ENCODE results near the gene RNF212. TPM values are rescaled to one million over a fixed set of nuclear protein-coding genes. Genes with fewer than 3 reads are reported as not detected.

Gene RNF212
- total RNA-seq, 1 experiment from 2014 or later = 2.4 TPM

DNA sequence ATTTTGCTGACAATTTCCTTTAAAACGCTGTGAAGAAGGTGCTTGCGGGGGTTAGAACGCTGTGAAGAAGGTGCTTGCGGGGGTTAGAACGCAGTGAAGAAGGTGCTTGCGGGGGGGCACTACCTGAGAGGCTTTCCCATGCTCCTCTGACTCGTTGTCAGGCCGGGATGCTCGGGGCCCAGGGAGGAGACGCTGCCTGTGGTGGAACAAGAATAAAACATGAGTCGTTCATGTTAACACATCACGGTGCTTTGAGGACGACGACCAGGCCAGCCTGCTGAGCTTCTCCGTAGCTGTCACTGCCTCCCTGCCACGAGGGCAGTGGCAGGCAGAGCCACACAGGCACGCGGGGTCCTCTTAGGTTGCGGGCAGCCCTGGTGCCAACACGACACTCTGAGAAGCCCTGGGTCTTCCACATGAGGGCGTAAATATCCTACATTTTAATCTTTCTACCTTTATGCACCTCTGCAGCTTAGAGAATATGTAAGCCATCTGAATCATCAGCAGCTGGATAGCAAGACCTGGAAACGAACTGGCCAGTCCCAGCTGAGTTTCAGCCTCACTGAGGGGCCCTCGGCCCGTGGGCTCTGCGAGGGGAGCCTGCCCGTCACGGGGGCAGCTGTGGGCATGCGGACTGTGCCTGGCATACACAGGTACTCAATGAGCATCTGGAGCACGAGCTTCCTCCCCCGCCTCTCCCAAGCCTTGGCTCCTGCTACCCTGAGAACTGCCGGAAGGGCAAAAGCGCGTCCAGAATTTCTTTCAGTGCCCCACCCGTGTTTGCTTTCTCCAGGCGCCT lies 55.0 kb downstream of the RNF212 start:
- no TSS peak for BruUV-seq (replicated peaks)
- peaks cover 74% of the 10 kb centered on the region for H3K27me3 ChIP-seq (replicated peaks; ENCODE audit: insufficient read depth, low read depth, low read length, poor library complexity)
- CTCF ChIA-PET = no interaction called here
- H3K9me3 ChIP-seq (ENCODE audit: low read depth, low read length, poor library complexity, severe bottlenecking) = no peaks in the 10 kb centered on the region
- no peak overlapping the region for H3K27ac ChIP-seq (ENCODE audit: low read depth, low read length, poor library complexity, severe bottlenecking)
- DNase-seq (ENCODE audit: low spot score) = no peak
- intact Hi-C loops (cut with micrococcal nuclease; ENCODE audit: unreplicated experiment) = no loop called here
- no peaks in the 10 kb centered on the region for H3K4me1 ChIP-seq (ENCODE audit: insufficient read depth, low read length, poor library complexity, severe bottlenecking)
- no peaks in the 10 kb centered on the region for H3K36me3 ChIP-seq (ENCODE audit: insufficient read depth, low read length, poor library complexity, severe bottlenecking)
- TF ChIP-seq EZH2 (IDR thresholded peaks at IDR 0.05; ENCODE audit: borderline replicate concordance, low read depth, low read length, poor library complexity, severe bottlenecking) = no peak
- TF ChIP-seq, protein P1, sequence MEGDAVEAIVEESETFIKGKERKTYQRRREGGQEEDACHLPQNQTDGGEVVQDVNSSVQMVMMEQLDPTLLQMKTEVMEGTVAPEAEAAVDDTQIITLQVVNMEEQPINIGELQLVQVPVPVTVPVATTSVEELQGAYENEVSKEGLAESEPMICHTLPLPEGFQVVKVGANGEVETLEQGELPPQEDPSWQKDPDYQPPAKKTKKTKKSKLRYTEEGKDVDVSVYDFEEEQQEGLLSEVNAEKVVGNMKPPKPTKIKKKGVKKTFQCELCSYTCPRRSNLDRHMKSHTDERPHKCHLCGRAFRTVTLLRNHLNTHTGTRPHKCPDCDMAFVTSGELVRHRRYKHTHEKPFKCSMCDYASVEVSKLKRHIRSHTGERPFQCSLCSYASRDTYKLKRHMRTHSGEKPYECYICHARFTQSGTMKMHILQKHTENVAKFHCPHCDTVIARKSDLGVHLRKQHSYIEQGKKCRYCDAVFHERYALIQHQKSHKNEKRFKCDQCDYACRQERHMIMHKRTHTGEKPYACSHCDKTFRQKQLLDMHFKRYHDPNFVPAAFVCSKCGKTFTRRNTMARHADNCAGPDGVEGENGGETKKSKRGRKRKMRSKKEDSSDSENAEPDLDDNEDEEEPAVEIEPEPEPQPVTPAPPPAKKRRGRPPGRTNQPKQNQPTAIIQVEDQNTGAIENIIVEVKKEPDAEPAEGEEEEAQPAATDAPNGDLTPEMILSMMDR (conservative IDR thresholded peaks at IDR 0.05; ENCODE audit: low read depth, low read length) = no peak
- POLR2A ChIA-PET (ENCODE audit: low non-redundant PET) = no interaction called here
- no peak overlapping the region for H3K4me3 ChIP-seq (ENCODE audit: low read depth, low read length, poor library complexity, severe bottlenecking)

DNA sequence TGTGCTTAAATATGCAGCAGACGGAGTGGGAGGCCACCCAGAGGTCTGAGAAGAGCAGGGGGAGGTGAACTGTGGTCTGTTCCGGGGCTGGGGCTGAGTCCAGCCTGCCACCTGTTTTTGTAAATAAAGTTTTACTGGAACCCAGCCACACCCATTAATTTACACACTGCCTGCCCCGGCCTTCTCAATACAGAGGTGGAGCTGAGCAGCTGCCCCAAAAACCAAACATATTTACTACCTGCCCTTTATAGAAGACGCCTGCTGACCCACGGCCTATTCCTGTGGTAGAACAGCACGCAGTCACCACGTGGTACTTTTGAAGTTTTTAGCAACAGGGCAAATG lies 56.0 kb downstream of the RNF212 start:
- Histone ChIP-seq H3K4me3 (ENCODE audit: low read depth, low read length, poor library complexity, severe bottlenecking) (no peak overlapping the region), H3K4me1 (ENCODE audit: insufficient read depth, low read length, poor library complexity, severe bottlenecking) (no peaks in the 10 kb centered on the region), H3K9me3 (ENCODE audit: low read depth, low read length, poor library complexity, severe bottlenecking) (no peaks in the 10 kb centered on the region), H3K27me3 (replicated peaks; ENCODE audit: insufficient read depth, low read depth, low read length, poor library complexity) (peaks cover 76% of the 10 kb centered on the region), H3K36me3 (ENCODE audit: insufficient read depth, low read length, poor library complexity, severe bottlenecking) (no peaks in the 10 kb centered on the region), H3K27ac (ENCODE audit: low read depth, low read length, poor library complexity, severe bottlenecking) (no peak overlapping the region)
- BruUV-seq (replicated peaks) = no TSS peak
- POLR2A ChIA-PET (ENCODE audit: low non-redundant PET) = no interaction called here
- no peak for DNase-seq (ENCODE audit: low spot score)
- TF ChIP-seq, protein P1 (conservative IDR thresholded peaks at IDR 0.05; ENCODE audit: low read depth, low read length) = no peak
- no peak for TF ChIP-seq EZH2 (IDR thresholded peaks at IDR 0.05; ENCODE audit: borderline replicate concordance, low read depth, low read length, poor library complexity, severe bottlenecking)
- CTCF ChIA-PET = no interaction called here
- intact Hi-C loops (cut with micrococcal nuclease; ENCODE audit: unreplicated experiment) = no loop called here

DNA sequence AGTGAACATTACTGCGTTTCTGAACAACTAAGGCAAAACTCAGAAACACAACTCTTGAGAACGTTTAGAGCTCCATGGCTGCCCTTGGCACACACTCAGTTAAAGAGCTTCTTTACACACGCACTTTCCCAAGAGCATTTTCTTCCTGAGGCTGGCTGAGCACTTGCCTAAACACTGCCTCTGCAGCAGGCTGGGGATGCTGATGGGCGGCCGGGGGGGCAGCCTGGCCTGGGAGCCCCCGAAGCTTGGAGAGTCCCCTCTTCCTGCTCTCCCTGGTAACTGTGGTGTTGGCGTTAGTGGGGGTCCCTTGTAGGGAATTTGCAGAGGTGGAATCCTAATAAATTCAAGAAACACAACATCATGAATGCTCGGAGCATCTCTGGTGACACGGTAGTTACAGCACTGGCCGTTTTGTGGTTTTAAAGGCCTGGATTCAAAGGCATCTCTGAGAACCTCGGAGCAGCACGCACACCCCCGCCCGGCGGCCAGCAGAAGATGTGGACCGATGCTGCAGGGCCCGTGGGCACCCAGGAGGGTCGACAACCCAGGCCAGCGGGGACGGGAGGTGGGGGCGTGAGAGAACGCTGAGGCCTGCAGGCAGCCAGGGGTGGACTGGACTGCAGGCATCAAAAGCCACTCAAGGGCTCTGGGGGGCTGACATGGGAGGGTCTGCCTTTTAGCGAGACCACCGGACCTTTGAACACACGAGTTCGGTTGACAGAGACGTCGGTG lies 56.5 kb downstream of the RNF212 start:
- no peak overlapping the region for H3K4me3 ChIP-seq (ENCODE audit: low read depth, low read length, poor library complexity, severe bottlenecking)
- H3K27me3 ChIP-seq (replicated peaks; ENCODE audit: insufficient read depth, low read depth, low read length, poor library complexity) = peaks cover 76% of the 10 kb centered on the region
- H3K27ac ChIP-seq (ENCODE audit: low read depth, low read length, poor library complexity, severe bottlenecking) = no peak overlapping the region
- H3K9me3 ChIP-seq (ENCODE audit: low read depth, low read length, poor library complexity, severe bottlenecking) = no peaks in the 10 kb centered on the region
- POLR2A ChIA-PET (ENCODE audit: low non-redundant PET) = no interaction called here
- intact Hi-C loops (cut with micrococcal nuclease; ENCODE audit: unreplicated experiment) = no loop called here
- TF ChIP-seq, protein P1 (conservative IDR thresholded peaks at IDR 0.05; ENCODE audit: low read depth, low read length) = no peak
- no peak for TF ChIP-seq EZH2 (IDR thresholded peaks at IDR 0.05; ENCODE audit: borderline replicate concordance, low read depth, low read length, poor library complexity, severe bottlenecking)
- no peaks in the 10 kb centered on the region for H3K36me3 ChIP-seq (ENCODE audit: insufficient read depth, low read length, poor library complexity, severe bottlenecking)
- BruUV-seq (replicated peaks) = no TSS peak
- H3K4me1 ChIP-seq (ENCODE audit: insufficient read depth, low read length, poor library complexity, severe bottlenecking) = no peaks in the 10 kb centered on the region
- CTCF ChIA-PET = no interaction called here
- DNase-seq (ENCODE audit: low spot score) = no peak
